Thyroid gland (tissue), 4 donors: Measurements from ENCODE around the gene ARRDC2. TPM values are rescaled to one million over a fixed set of nuclear protein-coding genes. Genes with fewer than 3 reads are reported as not detected.

ENCODE experiments used
- DNase-seq, 2 donors: peaks; one replicate each; pipeline ENCODE4 v3.0.0-alpha.2; 2019
- H3K27ac ChIP-seq, 3 donors: fragments of 200-600 bp; sonication (generic); 1 replicate in 2 of 3; 2 replicates in 1 of 3; pipeline ENCODE4 v1.5.1; 2016 to 2019; ENCODE audit warnings: mild to moderate bottlenecking in 1 of 3, moderate library complexity in 1 of 3
- H3K27me3 ChIP-seq: fragments of 200-600 bp; sonication (generic); one replicate; pipeline ENCODE4 v1.5.1; 2019
- H3K36me3 ChIP-seq, 2 donors: fragments of 200-600 bp; sonication (generic); one replicate each; pipeline ENCODE4 v1.5.1; 2016 to 2019
- H3K4me1 ChIP-seq, 2 donors: fragments of 200-600 bp; sonication (generic); one replicate each; pipeline ENCODE4 v1.5.1; 2017 to 2019
- H3K4me3 ChIP-seq, 3 donors: fragments of 200-600 bp; sonication (generic); replicated peaks in 1 of 3; 1 replicate in 2 of 3; 2 replicates in 1 of 3; pipeline ENCODE4 v1.5.1; 2016; ENCODE audit warnings: mild to moderate bottlenecking in 1 of 3
- H3K9me3 ChIP-seq: fragments of 200-600 bp; sonication (generic); one replicate; pipeline ENCODE4 v1.5.1; 2017
- CTCF ChIP-seq, 6 experiments: fragments of 200-600 bp in 3 of 6; fragments of 450-650 bp in 3 of 6; sonication (generic) in 3 of 6; IDR thresholded peaks; one replicate each; pipeline ENCODE4 v1.5.1; 2016 to 2019; ENCODE audit warnings: antibody characterized with exemption in 6 of 6, mild to moderate bottlenecking in 2 of 6, inconsistent platforms in 1 of 6, moderate library complexity in 1 of 6
- POLR2A ChIP-seq, 2 donors: fragments of 450-650 bp; IDR thresholded peaks; one replicate each; pipeline ENCODE4 v1.6.1; 2017; ENCODE audit warnings: antibody characterized with exemption in 2 of 2, mild to moderate bottlenecking in 2 of 2, moderate library complexity in 1 of 2
- WGBS, 2 donors: methylation state at CpG; one replicate each; pipeline ENCODE4 v1.1.5; 2017; 5-methylcytosine and 5-hydroxymethylcytosine counted together
- intact Hi-C: fragments of 100-400 bp; cut with DNase I; formaldehyde crosslinking; loops from one replicate; pipeline ENCODE4 v1.15.1; 2023
- small RNA-seq: library from RNA; depleted of rRNA; stranded (forward); fragments of <200 nt; gene quantifications from one replicate; pipeline ENCODE3, GENCODE V24; 2016
- total RNA-seq, 4 donors: library from RNA; depleted of rRNA; stranded (reverse); fragments of >200 nt; gene quantifications; one replicate each; pipeline ENCODE4 v1.2.3, GENCODE V29; 2016

ARRDC2 gene
- total RNA-seq, 4 donors from 2014 or later, result 51.1 to 120 (median 82.8) TPM

- Histone ChIP-seq H3K27ac (no peak overlapping the region), H3K4me1 (peaks cover 7 to 14% of the 10 kb centered on the region in 2 donors), H3K36me3 (no peaks in the 10 kb centered on the region), H3K4me3 (no peak overlapping the region), H3K27me3 (no peaks in the 10 kb centered on the region), H3K9me3 (no peaks in the 10 kb centered on the region)
- 43 to 56% methylated on average over 6 to 8 of the region's 8 CpGs for WGBS, 2 donors
- intact Hi-C loops, result no loop called here
- no peak for TF ChIP-seq POLR2A (IDR thresholded peaks at IDR 0.05)
- DNase-seq, result no peak
These were observed 54.1 kb downstream of the ARRDC2 start for GRCh38 chr19:18062028-18062427.

DNA sequence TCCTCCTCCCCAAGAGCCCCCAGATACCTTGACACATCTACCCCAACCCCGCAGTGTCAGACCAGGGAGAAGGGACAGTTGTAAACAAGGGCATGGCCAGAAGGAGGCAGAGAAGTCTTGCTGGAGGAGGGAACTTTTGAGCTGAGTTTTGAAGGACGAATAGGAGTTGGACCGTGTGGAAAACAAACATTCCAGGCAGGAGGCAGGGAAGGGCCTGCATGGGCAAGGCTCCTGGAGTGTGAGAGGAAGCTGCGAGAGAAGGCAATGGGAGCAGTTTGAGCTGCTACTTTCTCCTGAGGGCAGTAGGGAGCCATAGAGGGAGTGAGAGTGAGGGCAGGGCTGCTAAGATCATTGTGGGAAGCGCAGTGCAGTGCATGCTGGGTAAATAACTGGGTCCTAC lies 55.5 kb downstream of the ARRDC2 start:
- Histone ChIP-seq H3K4me1 (peaks cover 2 to 3% of the 10 kb centered on the region in 2 donors), H3K9me3 (no peaks in the 10 kb centered on the region), H3K4me3 (no peak overlapping the region), H3K36me3 (no peaks in the 10 kb centered on the region), H3K27me3 (no peaks in the 10 kb centered on the region), H3K27ac (no peak overlapping the region)
- intact Hi-C loops, result no loop called here
- no peak for DNase-seq
- WGBS, 2 donors, result 77 to 78% methylated on average over 5 of the region's 5 CpGs
- TF ChIP-seq POLR2A (IDR thresholded peaks at IDR 0.05), result no peak
- TF ChIP-seq CTCF (IDR thresholded peaks at IDR 0.05), result no peak

Small RNAs within 50 kb of the gene (small RNA-seq; reads per million reads assigned to genes)
- gene RNA5SP468, result not detected

Other genes with a start within 250 kb of the ARRDC2 start
- 1 to 10 TPM in 1 of 4 donors, under 1 TPM in 1, not detected in 2; 0.78 to 1.3 TPM for gene B3GNT3, start 213.0 kb upstream of the ARRDC2 start, total RNA-seq
- under 1 TPM in 2 of 4 donors, not detected in 2; 0.89 to 0.94 TPM for gene INSL3, start 186.7 kb upstream of the ARRDC2 start, total RNA-seq
- gene JAK3, start 160.2 kb upstream of the ARRDC2 start, total RNA-seq, result 10 to 100 TPM in 1 of 4 donors, 1 to 10 TPM in 3; 1.8 to 12.3 (median 5.2) TPM
- gene RPL18A, start 148.3 kb upstream of the ARRDC2 start, total RNA-seq, result 1,000 to 10,000 TPM in 2 of 4 donors, 100 to 1,000 TPM in 2; 718 to 1,678 (median 1,197) TPM
- gene SLC5A5, start 136.2 kb upstream of the ARRDC2 start, total RNA-seq, result 1 to 10 TPM in 3 of 4 donors, under 1 TPM in 1; 0.34 to 4.3 (median 2.6) TPM
- 10 to 100 TPM; 35.7 to 65.6 (median 51.9) TPM for gene CCDC124, start 75.2 kb upstream of the ARRDC2 start, total RNA-seq
- under 1 TPM in 1 of 4 donors, not detected in 3; 0.22 TPM for gene KCNN1, start 41.1 kb upstream of the ARRDC2 start, total RNA-seq
- 1 to 10 TPM in 1 of 4 donors, under 1 TPM in 1, not detected in 2; 0.93 to 1.1 TPM for gene IL12RB1, start 78.8 kb downstream of the ARRDC2 start, total RNA-seq
- 1 to 10 TPM; 4.8 to 5.6 (median 5.0) TPM for gene MAST3, start 89.6 kb downstream of the ARRDC2 start, total RNA-seq
- gene PIK3R2, start 145.0 kb downstream of the ARRDC2 start, total RNA-seq, result 10 to 100 TPM; 14.4 to 33.0 (median 19.8) TPM
- 10 to 100 TPM; 36.3 to 58.4 (median 40.1) TPM for gene IFI30, start 165.6 kb downstream of the ARRDC2 start, total RNA-seq
- gene MPV17L2, start 185.0 kb downstream of the ARRDC2 start, total RNA-seq, result 10 to 100 TPM in 3 of 4 donors, 1 to 10 TPM in 1; 4.7 to 57.7 (median 29.3) TPM
- 1 to 10 TPM in 2 of 4 donors, under 1 TPM in 1, not detected in 1; 0.40 to 2.5 (median 2.0) TPM for gene RAB3A, start 195.9 kb downstream of the ARRDC2 start, total RNA-seq
- 1 to 10 TPM in 1 of 4 donors, under 1 TPM in 2, not detected in 1; 0.27 to 1.4 (median 0.92) TPM for gene PDE4C, start 218.3 kb downstream of the ARRDC2 start, total RNA-seq